NCI-H748 (cell line): ENCODE data around the gene DNAJC6.
"Not testable (repeated sequence)": the region's sequence is repeated elsewhere in the genome, so short reads cannot be mapped to it uniquely, and the experiment has no call there.

Experiments used
- DNase-seq: peaks from one replicate; lab custom pipeline; 2025; ENCODE audit not compliant: unreplicated experiment; lab: John Stamatoyannopoulos, UW

Gene DNAJC6

DNA sequence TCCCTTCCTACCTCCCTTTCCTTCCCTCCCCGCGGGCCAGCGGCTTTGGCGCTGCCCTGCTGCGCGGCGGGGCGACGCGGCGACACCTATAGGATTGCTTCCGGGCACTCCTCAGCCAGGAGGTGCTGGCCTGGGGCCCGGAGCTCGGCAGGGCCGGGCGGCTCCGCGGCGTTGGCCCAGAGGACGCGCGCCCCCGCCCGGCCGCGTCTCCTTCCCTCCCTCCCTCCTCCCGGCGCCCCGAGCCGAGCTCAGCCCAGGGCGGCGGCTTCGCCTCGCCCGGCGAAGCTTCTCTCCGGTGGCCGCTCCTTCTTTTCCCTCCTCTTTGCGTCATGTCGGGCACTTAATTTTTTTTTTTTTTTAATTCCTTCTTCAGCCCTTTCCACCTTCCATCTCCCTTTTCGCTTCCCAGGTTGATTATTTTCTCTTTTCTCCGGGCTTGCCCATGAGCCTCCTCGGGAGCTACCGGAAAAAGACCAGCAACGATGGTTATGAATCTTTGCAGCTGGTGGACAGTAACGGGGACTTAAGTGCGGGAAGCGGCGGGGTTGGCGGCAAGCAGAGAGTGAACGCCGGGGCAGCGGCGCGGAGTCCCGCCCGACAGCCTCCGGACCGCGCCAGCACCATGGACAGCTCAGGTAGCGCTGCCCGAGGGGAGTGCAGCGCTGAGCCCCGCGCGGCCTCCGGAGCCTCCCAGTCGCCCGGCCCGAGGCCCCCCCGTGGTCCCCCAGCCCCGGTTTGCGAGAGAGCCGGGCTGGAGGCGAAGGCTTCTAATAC lies at the start of gene DNAJC6:
Gene DNAJC6 (plus strand): TSS at position 240 of the 774 bp plus-strand sequence. CDS start 203 bp downstream, at position 443.
- peak; percentile 89 for DNase-seq

DNA sequence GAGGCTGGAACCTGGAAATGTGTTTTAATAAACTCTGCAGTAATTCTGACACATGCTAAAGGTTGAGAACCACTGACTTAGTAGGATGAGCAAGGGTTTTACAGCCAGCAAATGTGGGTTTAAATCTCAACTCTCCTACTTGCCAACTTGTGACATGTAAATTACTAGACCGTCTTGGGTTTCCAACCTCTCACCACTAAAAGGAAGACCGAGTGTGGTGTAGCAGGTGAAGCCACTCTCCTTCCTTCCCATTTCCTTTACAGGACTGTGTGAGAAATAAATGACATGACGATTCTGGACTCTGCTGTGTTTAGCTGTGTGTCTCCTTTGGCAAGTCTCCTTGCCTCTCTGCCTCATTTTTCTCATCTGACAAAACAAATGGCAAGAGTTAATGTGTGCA lies 49.5 kb upstream of the DNAJC6 start:
- peak; percentile 14 for DNase-seq

DNA sequence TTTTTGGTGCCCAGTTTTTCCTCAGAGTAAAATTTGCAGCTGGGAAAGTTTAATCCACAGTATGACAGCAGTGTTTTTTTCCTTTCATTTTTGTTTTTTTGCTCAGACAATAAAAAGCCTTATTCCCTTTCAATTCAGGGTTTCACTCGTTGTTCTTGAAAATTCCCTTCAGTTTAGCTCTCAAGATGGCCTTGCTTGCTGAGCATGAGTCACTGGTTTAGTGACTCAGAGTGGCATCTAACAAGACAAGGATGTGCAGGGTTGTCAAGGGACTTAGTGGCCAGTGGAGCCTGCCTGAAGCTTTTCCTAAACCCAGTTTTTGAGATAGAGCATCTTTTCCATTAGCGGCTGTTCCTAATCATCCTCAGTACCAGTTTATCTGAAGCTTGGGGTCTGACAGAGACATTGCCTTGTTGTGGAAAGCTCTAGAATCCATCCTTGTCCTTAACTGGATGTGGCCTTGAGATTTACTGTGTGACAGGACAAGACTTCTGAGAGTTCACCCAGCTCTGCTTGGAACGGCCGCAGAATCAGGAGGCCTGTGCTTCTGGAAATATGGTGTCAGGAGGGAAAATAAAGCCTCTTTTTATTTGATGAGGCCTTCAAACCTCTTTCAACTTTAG lies 48.4 kb upstream of the DNAJC6 start:
- no peak for DNase-seq

DNA sequence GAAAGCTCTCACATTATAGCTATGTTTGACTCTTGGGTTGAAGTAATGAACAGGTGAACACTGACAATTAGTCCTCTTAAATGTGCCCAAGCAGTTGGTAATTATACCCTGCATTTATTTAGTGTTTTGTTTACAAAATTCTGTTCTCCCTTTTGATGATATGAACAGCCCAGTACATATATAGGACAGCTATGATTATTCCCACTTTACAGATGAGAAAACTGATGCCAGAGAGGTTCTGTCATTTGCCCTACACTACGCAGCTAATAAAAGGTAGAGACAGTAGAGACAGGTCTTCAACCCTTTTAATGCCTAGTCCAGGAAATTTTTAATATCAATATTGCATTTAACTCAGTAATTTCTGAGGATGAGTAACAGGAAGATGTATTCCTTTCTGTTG lies 46.1 kb upstream of the DNAJC6 start:
- DNase-seq: no peak

DNA sequence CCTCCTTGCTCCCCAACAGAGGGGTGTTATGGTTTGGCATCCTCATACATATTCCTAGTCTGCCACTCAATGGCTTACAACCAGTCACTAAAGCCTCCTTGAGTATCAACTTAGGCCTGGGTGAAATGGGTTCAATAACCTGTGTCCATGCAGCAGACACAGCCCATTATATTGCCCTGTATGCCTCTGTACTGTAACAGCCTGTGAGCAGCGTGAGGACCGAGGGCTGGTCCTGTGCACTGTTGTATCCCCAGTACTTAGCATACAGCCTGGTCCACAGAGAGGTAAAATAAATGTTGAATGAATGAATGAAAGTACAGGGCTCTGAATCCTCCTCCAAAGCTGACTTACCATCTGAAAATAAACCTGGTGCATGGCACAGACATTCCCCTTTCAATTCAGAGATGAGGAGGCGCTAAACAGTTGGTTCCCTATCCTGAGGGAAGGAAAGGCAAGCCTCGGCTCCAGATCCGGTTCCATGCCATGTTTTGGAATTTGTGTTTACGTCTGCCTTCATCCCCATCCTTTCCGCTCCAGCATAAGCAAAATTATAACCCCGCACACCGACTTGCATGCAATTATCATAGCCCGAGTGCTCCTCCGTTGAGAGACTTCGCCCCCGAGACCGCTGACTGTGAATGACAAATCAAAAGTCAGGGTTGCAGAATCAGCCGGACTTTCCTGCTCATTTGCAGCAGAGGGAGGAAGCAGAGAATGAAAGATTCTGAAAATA lies 45.0 kb upstream of the DNAJC6 start:
- no peak for DNase-seq

DNA sequence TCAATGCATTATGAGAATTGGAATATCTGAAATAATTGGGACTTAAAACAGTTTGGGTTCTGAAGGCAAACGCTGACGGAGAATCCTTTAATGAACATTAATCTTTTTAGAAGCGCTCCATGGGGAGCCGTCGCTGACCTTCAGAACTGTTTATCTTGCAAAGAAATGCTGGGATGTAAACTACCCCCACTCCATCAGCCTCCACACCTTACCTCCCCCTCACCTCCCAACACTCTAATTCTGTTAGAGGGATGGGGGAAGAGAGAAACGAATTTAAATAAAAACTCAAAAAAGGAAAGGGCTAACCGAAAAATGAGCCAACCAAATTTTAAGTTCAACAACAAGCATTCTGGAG lies 44.1 kb upstream of the DNAJC6 start:
- DNase-seq: no peak

DNA sequence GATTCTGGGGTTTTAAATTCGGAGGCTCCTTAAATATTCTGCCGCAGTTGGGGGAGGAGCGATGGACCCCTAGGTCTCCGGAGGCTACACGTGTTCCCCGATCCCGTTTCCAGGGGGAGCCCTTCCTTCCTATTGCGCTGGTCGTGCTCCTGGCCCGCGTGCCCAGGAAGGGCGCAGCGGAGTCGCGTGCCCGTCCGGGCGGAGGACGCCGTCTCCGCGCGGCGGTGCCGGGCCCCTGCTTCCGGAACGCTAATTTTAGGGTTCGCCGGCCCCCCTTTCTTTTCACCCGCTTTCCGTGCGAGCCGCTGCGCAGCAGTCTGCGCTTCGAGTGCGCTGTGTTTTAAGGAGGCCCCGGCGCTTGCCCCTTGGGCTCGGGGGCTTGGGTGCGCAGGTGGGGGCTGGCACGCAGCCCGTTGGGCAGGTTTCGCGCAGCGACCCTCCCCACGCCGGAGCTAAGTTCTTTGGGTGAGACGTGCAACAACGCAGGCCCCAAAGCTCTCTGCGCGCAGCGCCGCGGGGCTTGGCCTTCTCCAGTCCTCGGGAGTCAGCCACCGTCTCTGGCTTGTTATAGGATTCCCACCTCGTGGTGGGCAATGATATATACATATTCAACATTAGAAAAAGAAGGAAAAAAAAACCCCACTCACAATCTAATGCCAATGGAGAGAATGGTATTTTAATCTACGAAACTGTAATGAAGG lies 43.5 kb upstream of the DNAJC6 start:
- DNase-seq: peak; percentile 74

DNA sequence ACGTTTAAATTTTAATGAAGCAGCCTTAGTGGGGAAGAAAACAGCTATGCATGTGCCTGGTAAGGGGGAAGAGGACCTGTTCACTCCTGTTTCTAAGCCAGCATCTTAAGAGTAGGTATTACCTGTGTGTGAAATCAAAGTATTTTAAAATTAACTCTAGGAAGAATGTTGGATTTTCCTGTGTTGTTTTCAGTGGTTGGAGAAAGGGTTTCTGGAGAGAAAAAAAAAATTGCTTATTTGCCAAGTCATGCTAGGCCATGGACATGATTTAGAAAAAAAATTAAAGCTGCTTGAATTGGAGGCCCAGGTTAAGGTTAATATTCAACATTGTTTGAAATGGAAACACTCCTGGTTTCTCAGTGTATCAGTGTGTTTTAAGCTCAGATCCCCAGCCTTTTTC lies 42.9 kb upstream of the DNAJC6 start:
- no peak for DNase-seq

DNA sequence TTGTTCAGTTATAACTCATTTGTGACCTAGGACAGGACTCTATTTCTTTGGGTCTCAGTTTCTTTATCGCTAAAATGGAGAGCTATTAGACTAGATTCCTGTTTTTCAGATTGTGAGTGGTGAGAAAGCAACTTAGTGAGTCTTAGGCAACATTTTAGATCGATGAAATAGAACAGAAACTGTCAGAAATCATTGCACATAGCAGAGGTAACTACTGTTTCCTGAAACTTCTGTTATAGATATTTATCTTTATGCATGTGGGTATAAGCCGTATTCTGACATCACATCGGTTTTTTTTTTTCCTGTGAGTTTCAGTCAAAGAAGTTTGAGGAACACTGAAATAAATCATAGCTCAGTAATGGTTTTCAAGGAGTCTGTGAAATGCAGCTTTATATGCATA lies 42.1 kb upstream of the DNAJC6 start:
- DNase-seq: no peak

DNA sequence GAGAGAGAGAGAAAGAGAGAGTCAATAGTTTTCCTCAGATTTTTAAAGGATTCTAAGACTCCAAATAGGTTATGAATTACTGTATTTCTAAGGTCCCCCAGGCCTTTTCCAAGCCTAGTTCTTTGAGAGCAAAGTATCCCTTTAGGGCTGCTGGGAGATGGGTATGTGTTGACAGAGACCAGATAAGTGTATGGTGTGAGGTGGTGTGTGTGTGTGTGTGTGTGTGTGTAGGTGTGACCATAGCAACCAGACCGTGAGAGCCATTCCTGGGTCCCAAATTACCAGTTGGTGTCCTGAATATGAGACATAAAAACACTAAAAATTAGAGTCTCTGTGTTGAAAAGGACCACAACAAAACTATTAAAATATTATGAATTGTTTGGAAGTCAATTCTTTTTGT lies 41.7 kb upstream of the DNAJC6 start:
- DNase-seq: peak; percentile 62

DNA sequence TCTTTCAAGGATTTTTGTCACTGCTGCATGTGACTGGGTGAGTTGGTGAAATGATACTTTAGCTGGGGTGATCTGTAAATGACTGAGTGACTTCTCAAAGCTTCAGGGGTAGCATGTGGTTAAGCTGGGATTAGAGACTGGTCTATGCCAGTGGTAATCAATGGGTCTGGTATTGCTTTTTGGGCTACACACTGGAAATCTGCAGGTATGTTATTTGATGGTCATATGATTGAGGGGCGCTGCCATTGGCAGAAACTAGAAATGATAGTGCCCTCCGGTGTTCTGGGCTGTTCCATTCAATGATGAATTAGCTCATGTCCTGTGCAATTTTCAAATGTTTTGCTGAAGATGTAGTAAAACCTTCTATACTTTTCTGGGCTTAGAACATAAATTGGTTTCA lies 39.7 kb upstream of the DNAJC6 start:
- no peak for DNase-seq

DNA sequence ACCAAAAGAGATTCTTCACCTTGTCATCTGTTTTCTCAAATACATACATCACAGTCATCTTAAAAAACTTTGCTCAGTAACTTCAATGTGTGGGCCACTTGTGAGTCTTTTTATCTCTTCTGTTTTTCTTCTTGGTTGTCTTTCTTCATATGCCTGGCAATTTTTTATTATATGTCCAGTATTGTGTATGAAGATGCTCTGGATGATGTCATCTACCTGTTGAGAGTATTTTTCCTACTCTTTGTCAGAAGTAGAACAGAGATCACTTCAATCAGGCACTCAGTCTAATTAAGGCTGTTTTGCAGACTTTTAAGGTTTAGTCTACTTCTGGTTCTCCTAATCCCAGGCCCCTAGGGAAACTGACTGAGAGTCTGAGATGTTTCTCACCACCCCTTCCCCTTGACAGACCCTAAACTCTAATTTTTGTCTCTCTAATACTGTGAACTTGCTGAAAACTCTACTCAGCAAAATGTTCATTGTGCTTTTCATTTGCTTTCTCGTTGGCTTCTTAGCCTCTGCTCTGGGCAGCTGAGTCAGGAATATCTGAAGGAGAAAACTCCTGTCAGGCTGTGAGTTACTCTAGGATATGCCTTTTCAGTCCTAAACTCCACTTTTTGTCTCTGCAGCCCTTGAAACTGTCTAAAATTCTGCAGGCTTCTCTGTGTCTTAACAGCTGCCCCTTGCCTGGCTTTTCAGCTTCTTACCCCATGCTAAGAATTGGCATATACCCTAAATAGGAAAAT lies 33.0 kb upstream of the DNAJC6 start:
- DNase-seq: no peak

DNA sequence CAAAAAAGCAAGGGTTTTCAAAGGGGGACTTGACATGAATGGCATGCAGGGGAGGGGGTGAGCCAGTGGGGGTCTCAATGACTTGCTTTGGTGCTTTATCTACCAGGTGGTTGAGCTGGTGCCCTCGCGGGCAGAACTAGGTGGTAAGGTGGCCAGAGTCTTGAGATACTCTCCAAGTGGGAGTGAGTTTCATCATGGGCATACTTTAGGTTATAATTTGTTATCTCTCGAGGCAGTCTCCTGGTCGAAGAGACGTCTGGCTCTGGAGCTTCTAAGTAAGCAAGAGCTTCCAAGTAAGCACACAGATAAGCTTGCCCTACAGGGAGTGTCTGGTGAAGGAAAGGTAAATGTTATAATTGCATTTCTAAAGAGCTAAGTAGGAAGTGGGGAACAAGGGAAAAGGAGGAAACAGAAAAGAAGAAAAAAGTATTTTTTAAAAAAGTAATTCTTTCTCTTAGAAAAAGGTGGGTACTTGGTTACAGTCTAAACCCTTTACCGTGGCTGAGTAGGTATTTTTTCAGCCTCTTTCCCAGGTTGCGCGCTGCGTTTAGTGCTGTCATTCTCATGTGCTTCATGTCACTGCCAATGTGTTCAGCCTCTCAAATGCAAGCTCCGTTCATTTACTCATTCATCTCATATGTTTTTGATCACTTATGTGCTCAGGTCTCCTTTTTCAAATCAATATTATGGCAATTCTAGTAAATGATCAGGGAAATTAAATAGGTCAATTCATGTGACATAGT lies 31.6 kb upstream of the DNAJC6 start:
- no peak for DNase-seq

DNA sequence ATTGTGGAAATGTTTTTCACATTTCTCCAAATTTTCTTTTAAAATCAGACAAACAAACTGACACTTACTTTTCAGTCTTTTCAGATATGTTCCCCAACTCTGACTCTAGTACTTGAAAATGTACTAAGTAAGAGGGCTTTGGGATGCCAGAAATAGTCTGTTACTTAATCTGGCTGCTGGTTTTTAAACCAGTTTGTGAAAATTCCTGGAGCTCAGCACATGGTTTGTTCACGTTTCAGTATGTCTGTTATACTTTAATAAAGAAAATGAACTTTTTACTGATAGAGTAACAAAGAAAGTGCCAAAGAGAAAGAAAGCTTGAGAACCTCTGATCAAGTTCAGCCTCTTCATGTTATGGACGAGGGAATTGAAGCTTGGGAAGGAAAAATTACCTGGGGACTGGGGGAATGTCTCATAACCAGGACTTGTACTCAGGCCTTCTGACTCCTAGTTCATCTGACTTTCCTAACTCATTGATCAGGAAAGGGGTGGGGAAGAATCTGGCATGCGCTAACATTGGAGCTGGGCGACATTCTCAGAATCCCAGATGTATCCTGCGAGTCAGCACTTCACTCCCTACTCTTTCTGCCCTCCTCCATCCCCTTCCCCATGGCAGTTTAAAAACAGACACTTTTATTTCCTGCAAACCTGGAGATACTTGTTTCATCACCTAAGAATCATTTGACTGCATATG lies 30.8 kb upstream of the DNAJC6 start:
- DNase-seq: no peak

DNA sequence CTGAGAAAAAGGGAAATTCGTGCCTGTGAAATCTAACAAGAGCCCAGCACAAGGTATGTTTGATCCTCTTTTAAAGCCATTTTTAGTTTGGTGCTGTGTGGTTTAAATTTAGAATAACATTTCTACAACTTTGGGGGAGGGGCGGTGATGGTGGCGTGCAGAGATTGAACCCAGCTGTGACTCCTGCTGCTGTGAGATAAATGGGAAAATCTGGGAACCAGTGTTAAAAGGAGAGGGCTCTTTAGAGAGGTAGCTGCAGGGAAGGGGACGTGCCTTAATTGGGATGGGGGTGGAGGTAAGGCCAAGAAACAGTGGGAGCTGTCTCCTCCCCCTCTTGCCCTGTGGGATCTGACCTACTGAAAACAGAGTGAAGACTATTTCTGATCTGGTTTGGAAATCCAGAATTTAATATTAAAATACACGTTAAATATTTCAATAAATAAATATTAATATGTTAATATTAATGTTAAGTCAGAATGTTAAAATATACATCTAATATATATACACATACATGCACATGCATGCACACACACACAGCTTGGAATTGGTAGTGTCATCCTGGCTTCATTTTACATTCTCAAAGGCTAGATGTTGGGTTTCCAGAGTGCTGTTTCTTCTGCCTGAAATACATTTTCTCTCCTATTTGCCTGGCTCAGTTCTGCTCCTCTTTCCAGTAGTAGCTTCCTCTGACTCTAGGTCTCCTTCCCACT lies 30.1 kb upstream of the DNAJC6 start:
- no peak for DNase-seq

DNA sequence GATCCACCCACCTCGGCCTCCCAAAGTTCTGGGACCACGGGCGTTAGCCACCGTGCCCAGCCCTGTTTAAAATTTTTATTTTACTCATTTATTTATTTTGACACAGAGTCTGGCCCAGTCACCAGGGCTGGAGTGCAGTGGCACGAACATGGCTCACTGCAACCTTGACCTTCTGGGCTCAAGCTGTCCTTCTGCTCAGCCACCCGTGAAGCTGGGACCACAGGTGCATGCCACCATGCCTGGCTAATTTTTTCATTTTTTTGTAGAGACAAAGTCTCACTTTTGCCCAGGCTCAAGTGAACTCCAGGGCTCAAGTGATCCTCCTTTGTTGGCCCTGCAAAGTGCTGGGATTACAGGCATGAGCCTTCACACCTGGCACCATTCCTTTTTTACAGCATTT lies 27.5 kb upstream of the DNAJC6 start:
- no peak for DNase-seq

DNA sequence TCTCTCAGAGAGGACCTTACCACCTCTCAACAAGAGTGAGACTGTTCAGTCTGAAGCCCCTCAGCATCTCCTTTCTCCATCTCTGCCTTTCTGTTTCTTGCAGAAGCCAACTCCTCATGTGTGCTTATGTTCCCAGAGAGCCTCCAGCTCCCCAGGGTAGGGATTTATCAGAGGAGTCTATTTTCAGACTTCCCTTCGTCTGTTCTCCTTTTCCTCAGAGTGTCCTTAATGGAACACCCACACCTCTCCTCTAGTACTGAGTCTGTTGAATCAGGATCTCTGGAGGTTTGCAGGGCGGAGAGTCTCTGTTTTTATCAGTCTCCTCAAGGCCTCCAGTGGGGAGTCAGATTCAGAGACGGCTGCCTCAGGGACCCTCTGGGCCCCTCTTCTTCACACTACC lies 25.1 kb upstream of the DNAJC6 start:
- DNase-seq: no peak

DNA sequence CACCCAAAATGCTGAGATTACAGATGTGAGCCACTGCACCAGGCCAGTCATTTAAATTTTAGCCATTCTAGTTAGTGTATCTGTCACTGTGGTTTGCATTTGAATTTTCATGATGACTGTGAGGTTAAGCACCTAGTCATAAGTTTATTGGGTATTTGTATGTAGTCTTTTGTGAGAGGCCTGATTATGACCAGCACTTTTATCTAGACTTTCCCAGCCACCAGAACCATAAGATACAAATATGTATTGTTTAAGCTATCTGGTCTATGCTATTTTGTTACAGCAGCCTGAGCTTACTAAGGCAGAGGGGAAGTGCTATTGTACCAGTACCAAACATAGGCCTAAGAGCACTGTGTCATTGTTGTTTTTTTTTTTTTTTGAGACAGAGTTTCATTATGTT lies 19.9 kb upstream of the DNAJC6 start:
- no peak for DNase-seq

DNA sequence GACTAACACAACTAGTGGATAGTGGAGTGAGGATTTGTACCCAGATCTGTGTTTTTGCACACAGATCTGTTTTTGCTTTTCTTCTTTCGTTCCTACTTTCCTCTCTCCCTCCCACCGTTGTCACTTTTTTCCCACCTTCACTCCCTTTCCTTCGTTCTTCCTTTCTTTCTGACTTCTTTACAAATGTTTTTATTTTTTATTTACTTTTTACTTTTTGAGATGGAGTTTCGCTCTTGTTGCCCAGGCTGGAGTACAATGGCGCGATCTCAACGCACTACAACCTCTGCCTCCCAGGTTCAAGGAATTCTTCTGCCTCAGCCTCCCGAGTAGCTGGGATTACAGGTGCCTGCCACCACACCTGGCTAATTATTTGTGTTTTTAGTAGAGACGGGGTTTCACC lies 17.5 kb upstream of the DNAJC6 start:
- DNase-seq: not testable (repeated sequence)
